Glutamatergic neuron (in vitro differentiated cells): ENCODE results near the gene ANKRD60. TPM values are rescaled to one million over a fixed set of nuclear protein-coding genes. Genes with fewer than 3 reads are reported as not detected.

Source experiments
- DNase-seq: peaks from one replicate; pipeline ENCODE4 v3.0.0; 2022
- H3K27ac Mint-ChIP-seq: one replicate; pipeline ENCODE4 v1.8.0; 2020; ENCODE audit warnings: mild to moderate bottlenecking, mixed read lengths, inconsistent platforms; ENCODE audit not compliant: unreplicated experiment
- H3K27me3 Mint-ChIP-seq: one replicate; pipeline ENCODE4 v1.8.0; 2020; ENCODE audit warnings: mild to moderate bottlenecking, moderate library complexity, mixed read lengths, inconsistent platforms; ENCODE audit not compliant: unreplicated experiment
- H3K36me3 Mint-ChIP-seq: one replicate; pipeline ENCODE4 v1.8.0; 2020; ENCODE audit warnings: mild to moderate bottlenecking, mixed read lengths, inconsistent platforms; ENCODE audit not compliant: unreplicated experiment
- H3K4me1 Mint-ChIP-seq: one replicate; pipeline ENCODE4 v1.8.0; 2020; ENCODE audit warnings: mild to moderate bottlenecking, low read depth, mixed read lengths, inconsistent platforms; ENCODE audit not compliant: unreplicated experiment
- H3K4me3 Mint-ChIP-seq: one replicate; pipeline ENCODE4 v1.8.0; 2020; ENCODE audit warnings: mild to moderate bottlenecking, mixed read lengths, inconsistent platforms; ENCODE audit not compliant: unreplicated experiment
- H3K9me3 Mint-ChIP-seq: one replicate; pipeline ENCODE4 v1.8.0; 2020; ENCODE audit warnings: mild to moderate bottlenecking, moderate library complexity, mixed read lengths, inconsistent platforms; ENCODE audit not compliant: unreplicated experiment
- long read RNA-seq: library from polyadenylated mRNA; unstranded; transcript quantifications from one replicate; pipeline ENCODE4 v2.0.0, GENCODE V29; 2020; ENCODE audit not compliant: unreplicated experiment
- total RNA-seq: library from RNA; stranded (reverse); fragmentation: NEBNext Ultra II Directional; extraction: Animal tissue kit (Norgen Biotek cat#: 25700); gene quantifications from one replicate; pipeline ENCODE4 v1.2.1, GENCODE V29; 2021; ENCODE audit not compliant: unreplicated experiment
- TF ChIP-seq, protein P1 (sequence below): fragments of 200-600 bp; sonication (generic); IDR thresholded peaks from one replicate; pipeline ENCODE4 v1.5.0; 2021; ENCODE audit not compliant: partially characterized antibody, unreplicated experiment

The ANKRD60 gene, protein sequence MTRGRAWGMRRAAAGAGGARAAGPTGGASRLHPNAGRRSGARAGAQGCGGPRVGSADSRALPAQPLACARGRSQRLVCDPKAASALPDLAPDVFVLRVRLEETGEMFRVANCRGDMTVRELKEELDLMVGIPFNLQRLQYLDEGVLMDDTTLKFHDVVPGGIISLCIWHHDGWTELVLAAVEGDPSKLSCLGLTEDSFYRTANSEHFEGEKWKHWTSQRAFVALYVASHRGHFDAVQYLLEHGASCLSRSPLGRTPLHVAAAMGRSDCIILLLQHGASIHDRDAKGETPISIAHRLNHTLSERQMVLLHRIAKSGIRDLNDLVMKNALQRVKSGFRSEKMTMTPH
- not detected for total RNA-seq
- long read RNA-seq: 0 reads

DNA sequence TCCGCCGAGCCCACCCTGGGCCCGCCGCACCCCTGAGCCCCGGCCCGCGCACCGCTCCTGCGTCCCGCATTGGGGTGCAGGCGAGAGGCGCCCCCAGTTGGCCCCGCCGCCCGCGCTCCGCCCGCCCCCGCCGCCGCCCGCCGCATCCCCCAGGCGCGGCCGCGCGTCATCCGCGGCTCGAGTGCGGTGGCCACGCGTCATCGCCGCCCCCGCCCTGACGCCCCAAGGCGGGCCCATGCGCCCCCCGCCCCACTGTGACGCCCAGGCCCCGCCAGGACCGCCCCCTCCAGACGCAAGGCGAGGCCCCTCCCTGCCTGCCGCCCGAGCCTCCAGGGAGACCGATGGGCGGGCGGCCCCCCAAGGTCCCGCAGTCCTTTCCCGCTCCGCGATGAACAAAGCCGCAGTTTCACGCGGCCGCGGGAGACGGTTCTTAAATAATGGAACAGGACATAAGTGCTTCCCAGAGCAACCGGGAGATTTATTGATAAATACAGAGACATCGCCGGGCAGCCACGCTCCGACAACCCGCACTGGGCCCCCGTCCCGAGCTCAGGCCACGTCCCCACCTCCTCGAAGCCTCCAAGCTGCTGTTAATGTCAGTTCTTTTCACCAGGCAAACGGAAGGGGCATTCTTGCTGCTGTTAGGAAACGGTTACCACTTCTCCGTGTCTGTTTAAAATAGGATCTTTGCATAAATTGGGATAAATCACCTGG is at the start of gene ANKRD60:
Gene ANKRD60, minus strand, starts transcription at position 170 of the 714 bp plus-strand sequence. Its CDS starts 0 bp downstream, at position 170.
- Mint-ChIP-seq H3K9me3 (peaks cover 5% of the 10 kb centered on the region), H3K4me3 (peak within 1 kb of the TSS; percentile 82), H3K27me3 (peaks cover 27% of the 10 kb centered on the region), H3K36me3 (peaks cover 10% of the 10 kb centered on the region), H3K4me1 (peaks cover 7% of the 10 kb centered on the region), H3K27ac (peak within 1 kb of the TSS; percentile 24)
- DNase-seq: peak; percentile 51
- TF ChIP-seq, protein P1, sequence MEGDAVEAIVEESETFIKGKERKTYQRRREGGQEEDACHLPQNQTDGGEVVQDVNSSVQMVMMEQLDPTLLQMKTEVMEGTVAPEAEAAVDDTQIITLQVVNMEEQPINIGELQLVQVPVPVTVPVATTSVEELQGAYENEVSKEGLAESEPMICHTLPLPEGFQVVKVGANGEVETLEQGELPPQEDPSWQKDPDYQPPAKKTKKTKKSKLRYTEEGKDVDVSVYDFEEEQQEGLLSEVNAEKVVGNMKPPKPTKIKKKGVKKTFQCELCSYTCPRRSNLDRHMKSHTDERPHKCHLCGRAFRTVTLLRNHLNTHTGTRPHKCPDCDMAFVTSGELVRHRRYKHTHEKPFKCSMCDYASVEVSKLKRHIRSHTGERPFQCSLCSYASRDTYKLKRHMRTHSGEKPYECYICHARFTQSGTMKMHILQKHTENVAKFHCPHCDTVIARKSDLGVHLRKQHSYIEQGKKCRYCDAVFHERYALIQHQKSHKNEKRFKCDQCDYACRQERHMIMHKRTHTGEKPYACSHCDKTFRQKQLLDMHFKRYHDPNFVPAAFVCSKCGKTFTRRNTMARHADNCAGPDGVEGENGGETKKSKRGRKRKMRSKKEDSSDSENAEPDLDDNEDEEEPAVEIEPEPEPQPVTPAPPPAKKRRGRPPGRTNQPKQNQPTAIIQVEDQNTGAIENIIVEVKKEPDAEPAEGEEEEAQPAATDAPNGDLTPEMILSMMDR: no peak

GRCh38 chr20:58277578-58278472 is 49.4 kb upstream of the ANKRD60 start:
- peaks cover 15% of the 10 kb centered on the region for H3K36me3 Mint-ChIP-seq
- H3K4me1 Mint-ChIP-seq: peaks cover 7% of the 10 kb centered on the region
- peaks cover 1% of the 10 kb centered on the region for H3K9me3 Mint-ChIP-seq
- TF ChIP-seq, protein P1: no peak
- H3K27ac Mint-ChIP-seq: no peak overlapping the region
- H3K4me3 Mint-ChIP-seq: no peak overlapping the region
- peaks cover 2% of the 10 kb centered on the region for H3K27me3 Mint-ChIP-seq
- no peak for DNase-seq

GRCh38 chr20:58277107-58277506 is 48.7 kb upstream of the ANKRD60 start:
- Mint-ChIP-seq H3K27ac (no peak overlapping the region), H3K27me3 (peaks cover 2% of the 10 kb centered on the region)

DNA sequence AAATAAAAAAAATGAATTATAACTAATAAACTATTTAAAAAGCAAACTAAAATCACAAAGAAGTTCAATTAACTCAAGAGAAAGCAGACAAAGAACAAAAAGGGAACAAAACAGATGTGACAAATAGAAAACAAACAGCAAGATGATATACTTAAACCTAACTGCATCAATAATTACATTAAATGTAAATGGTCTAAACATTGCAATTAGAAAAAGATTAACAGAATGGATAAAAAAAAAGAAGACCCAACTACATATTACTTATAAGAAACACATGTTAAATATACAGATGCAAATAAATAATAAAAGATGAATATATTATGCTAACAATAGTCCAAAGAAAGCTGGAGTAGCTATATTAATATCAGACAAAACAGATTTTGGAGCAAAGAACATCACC is 45.9 kb upstream of the ANKRD60 start:
- no peak overlapping the region for H3K27ac Mint-ChIP-seq

More at GRCh38 chr20:58277107-58277506, 48.7 kb upstream of the ANKRD60 start:
- DNase-seq: no peak
- TF ChIP-seq, protein P1: no peak
- Mint-ChIP-seq H3K9me3 (peaks cover 1% of the 10 kb centered on the region), H3K36me3 (peaks cover 15% of the 10 kb centered on the region), H3K4me3 (no peak overlapping the region), H3K4me1 (peaks cover 7% of the 10 kb centered on the region)

More for the DNA sequence above, 45.9 kb upstream of the ANKRD60 start:
- H3K36me3 Mint-ChIP-seq: peaks cover 15% of the 10 kb centered on the region
- DNase-seq: no peak
- H3K9me3 Mint-ChIP-seq: peaks cover 1% of the 10 kb centered on the region
- no peaks in the 10 kb centered on the region for H3K27me3 Mint-ChIP-seq
- H3K4me1 Mint-ChIP-seq: peaks cover 7% of the 10 kb centered on the region
- H3K4me3 Mint-ChIP-seq: no peak overlapping the region
- TF ChIP-seq, protein P1: no peak
